Keratinocyte (primary cell): ENCODE results near the gene KCTD2. TPM values are rescaled to one million over a fixed set of nuclear protein-coding genes. Genes with fewer than 3 reads are reported as not detected.
"Not testable (repeated sequence)": the region's sequence is repeated elsewhere in the genome, so short reads cannot be mapped to it uniquely, and the experiment has no call there.

Experiments used
- DNase-seq: peaks from one replicate; pipeline ENCODE4 v3.0.0-alpha.2; 2011; ENCODE audit warnings: low read depth, missing footprints, low spot score
- FAIRE-seq: peaks from 2 replicates; lab custom pipeline; 2011; peaks lifted over from hg19 to GRCh38; lab: Jason Lieb, UNC
- H2AFZ ChIP-seq: 2 replicates; pipeline ENCODE4 v1.6.0; 2012; ENCODE audit warnings: low read length, control low read depth, inconsistent platforms; ENCODE audit not compliant: control insufficient read depth
- H3K27ac ChIP-seq: 2 replicates; pipeline ENCODE4 v1.5.1; 2011; ENCODE audit warnings: low read length; ENCODE audit not compliant: control insufficient read depth, insufficient read depth
- H3K27me3 ChIP-seq: 3 replicates; pipeline ENCODE4 v1.6.0; 2011; ENCODE audit warnings: low read length; ENCODE audit not compliant: control insufficient read depth, insufficient read depth; ENCODE audit errors: extremely low read depth
- H3K36me3 ChIP-seq, 2 experiments: 2 replicates in 1 of 2; 3 replicates in 1 of 2; pipeline ENCODE4 v1.5.1; 2011; ENCODE audit warnings: low read length in 2 of 2, mild to moderate bottlenecking in 1 of 2; ENCODE audit not compliant: control insufficient read depth in 2 of 2, insufficient read depth in 2 of 2; ENCODE audit errors: extremely low read depth in 1 of 2
- H3K4me1 ChIP-seq: 3 replicates; pipeline ENCODE4 v1.5.1; 2011; ENCODE audit warnings: low read length; ENCODE audit not compliant: control insufficient read depth, insufficient read depth; ENCODE audit errors: extremely low read depth
- H3K4me2 ChIP-seq: 3 replicates; pipeline ENCODE4 v1.6.0; 2011; ENCODE audit warnings: low read depth, low read length; ENCODE audit not compliant: control insufficient read depth, insufficient read depth; ENCODE audit errors: extremely low read depth
- H3K4me3 ChIP-seq, 3 experiments: fragments of 200-600 bp in 1 of 3; sonication (generic) in 1 of 3; 2 replicates in 2 of 3; 3 replicates in 1 of 3; pipeline ENCODE4 v1.5.1; 2011 to 2016; ENCODE audit warnings: low read length in 3 of 3, mild to moderate bottlenecking in 3 of 3, control low read depth in 2 of 3, inconsistent platforms in 1 of 3, low read depth in 1 of 3, mixed read lengths in 1 of 3, mixed run types in 1 of 3, moderate library complexity in 1 of 3; ENCODE audit not compliant: control insufficient read depth in 2 of 3, insufficient read depth in 2 of 3; ENCODE audit errors: extremely low read depth in 1 of 3
- H3K79me2 ChIP-seq: 2 replicates; pipeline ENCODE4 v1.6.0; 2012; ENCODE audit warnings: low read length; ENCODE audit not compliant: control insufficient read depth, insufficient read depth
- H3K9ac ChIP-seq: 3 replicates; pipeline ENCODE4 v1.6.0; 2011; ENCODE audit warnings: low read length; ENCODE audit not compliant: control insufficient read depth, insufficient read depth; ENCODE audit errors: extremely low read depth
- H3K9me1 ChIP-seq: 3 replicates; pipeline ENCODE4 v1.6.0; 2011; ENCODE audit warnings: low read length; ENCODE audit not compliant: control insufficient read depth, insufficient read depth; ENCODE audit errors: extremely low read depth
- H3K9me3 ChIP-seq: 2 replicates; pipeline ENCODE4 v1.5.1; 2012; ENCODE audit warnings: low read depth, low read length; ENCODE audit not compliant: control insufficient read depth
- H4K20me1 ChIP-seq: 3 replicates; pipeline ENCODE4 v1.6.0; 2011; ENCODE audit warnings: low read length; ENCODE audit not compliant: control insufficient read depth, insufficient read depth; ENCODE audit errors: extremely low read depth
- EZH2 ChIP-seq: IDR thresholded peaks from one replicate; pipeline ENCODE4 v1.6.1; 2012; ENCODE audit warnings: inconsistent platforms, mild to moderate bottlenecking, low read length, moderate library complexity
- dilution Hi-C: fragments of 300-500 bp; cut with MboI; formaldehyde crosslinking; loops from one replicate; pipeline ENCODE4 v1.7.0; 2020; ENCODE audit warnings: low sequenced_read_pairs; ENCODE audit not compliant: extremely low pct_ligation_motif_present
- polyA plus RNA-seq, 5 experiments: library from polyadenylated mRNA; depleted of rRNA in 3 of 5; stranded (reverse) in 3 of 5; stranded (forward) in 1 of 5; unstranded in 1 of 5; fragments of >200 nt; gene quantifications; 1 replicate in 1 of 5; 2 replicates in 3 of 5; 3 replicates in 1 of 5; pipeline versions ENCODE4 v1.2.1 to v1.2.3, GENCODE V29; 2011 to 2012; ENCODE audit warnings: missing spikeins in 2 of 5, low read depth in 1 of 5, low replicate concordance in 1 of 5
- TF ChIP-seq, protein P1 (sequence below), 3 experiments: IDR thresholded peaks in 1 of 3; conservative IDR thresholded peaks in 1 of 3; optimal IDR thresholded peaks in 1 of 3; 2 replicates in 2 of 3; 3 replicates in 1 of 3; pipeline versions ENCODE3 to v1.5.1; 2011; ENCODE audit warnings: low read length in 3 of 3, mild to moderate bottlenecking in 3 of 3, moderate library complexity in 2 of 3, control low read depth in 1 of 3, inconsistent platforms in 1 of 3; ENCODE audit not compliant: insufficient read depth in 2 of 3; ENCODE audit errors: extremely low read depth in 1 of 3

The KCTD2 gene
- polyA plus RNA-seq, 1 donor (not counting 4 experiments of a cell fraction or from before 2014, with no cell fraction given): 20.7 TPM

DNA sequence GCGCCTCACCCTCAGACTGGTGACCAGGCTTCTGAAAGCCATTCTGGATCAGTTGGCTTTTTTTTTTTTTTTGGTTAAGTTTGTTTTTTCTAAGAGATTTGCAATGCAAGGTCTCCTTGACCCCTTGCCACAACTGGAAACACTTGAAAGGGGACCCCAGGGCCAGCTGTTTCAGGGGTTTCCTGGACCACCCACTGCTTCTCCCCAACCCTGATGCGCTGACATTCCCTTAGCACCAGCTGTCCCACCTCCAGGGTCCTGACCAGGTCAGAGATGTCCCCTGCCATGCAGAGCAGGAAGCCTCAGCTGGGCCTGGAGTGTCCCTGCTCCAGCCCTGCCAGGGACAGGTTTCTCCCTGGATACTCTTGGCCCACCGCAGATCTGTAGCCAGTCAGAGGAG is 42.7 kb upstream of the KCTD2 start:
- no peaks in the 10 kb centered on the region for H3K9me1 ChIP-seq
- H4K20me1 ChIP-seq: no peaks in the 10 kb centered on the region
- H3K79me2 ChIP-seq: no peaks in the 10 kb centered on the region
- no peaks in the 10 kb centered on the region for H3K4me1 ChIP-seq
- H3K27me3 ChIP-seq: no peaks in the 10 kb centered on the region
- dilution Hi-C loops: no loop called here
- no peak overlapping the region for H3K4me2 ChIP-seq
- H3K9me3 ChIP-seq: no peaks in the 10 kb centered on the region
- H2AFZ ChIP-seq: no peak overlapping the region
- no peak overlapping the region for H3K27ac ChIP-seq
- no peak overlapping the region for H3K4me3 ChIP-seq
- no peak overlapping the region for H3K9ac ChIP-seq
- peaks cover under 1 to 32% of the 10 kb centered on the region in 2 experiments for H3K36me3 ChIP-seq
- FAIRE-seq (no peak), DNase-seq (no peak)
- TF ChIP-seq EZH2: no peak
- TF ChIP-seq, protein P1, sequence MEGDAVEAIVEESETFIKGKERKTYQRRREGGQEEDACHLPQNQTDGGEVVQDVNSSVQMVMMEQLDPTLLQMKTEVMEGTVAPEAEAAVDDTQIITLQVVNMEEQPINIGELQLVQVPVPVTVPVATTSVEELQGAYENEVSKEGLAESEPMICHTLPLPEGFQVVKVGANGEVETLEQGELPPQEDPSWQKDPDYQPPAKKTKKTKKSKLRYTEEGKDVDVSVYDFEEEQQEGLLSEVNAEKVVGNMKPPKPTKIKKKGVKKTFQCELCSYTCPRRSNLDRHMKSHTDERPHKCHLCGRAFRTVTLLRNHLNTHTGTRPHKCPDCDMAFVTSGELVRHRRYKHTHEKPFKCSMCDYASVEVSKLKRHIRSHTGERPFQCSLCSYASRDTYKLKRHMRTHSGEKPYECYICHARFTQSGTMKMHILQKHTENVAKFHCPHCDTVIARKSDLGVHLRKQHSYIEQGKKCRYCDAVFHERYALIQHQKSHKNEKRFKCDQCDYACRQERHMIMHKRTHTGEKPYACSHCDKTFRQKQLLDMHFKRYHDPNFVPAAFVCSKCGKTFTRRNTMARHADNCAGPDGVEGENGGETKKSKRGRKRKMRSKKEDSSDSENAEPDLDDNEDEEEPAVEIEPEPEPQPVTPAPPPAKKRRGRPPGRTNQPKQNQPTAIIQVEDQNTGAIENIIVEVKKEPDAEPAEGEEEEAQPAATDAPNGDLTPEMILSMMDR (optimal IDR thresholded peaks at IDR 0.05 in 1 of 3, IDR thresholded peaks at IDR 0.05 in 1 of 3, conservative IDR thresholded peaks at IDR 0.05 in 1 of 3; ENCODE audit: extremely low read depth in 1 of 3, insufficient read depth in 2 of 3, low read length in 3 of 3): no peak

DNA sequence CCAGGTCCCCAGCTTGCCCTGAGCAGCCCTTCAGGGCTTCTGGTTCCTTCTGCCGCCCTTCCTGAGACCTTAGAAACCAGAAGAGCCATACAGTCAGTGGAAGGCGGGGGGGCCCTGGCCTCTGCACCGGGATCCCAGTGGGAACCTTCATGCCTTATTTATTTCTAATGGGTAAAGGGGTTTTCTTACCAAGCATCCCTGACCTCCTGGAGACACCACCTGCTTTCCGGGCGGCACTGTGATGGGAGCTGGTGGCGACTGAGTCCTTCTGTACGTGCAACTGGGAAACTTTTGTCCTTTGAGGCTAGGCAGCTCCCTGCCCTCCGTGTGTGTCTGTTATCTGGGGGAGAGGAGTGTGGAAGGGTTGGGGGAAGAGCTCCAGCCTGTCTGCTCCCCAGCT is 41.7 kb upstream of the KCTD2 start:
- dilution Hi-C loops: no loop called here
- Histone ChIP-seq H3K79me2 (no peaks in the 10 kb centered on the region), H2AFZ (no peak overlapping the region), H3K9me1 (no peaks in the 10 kb centered on the region), H3K9me3 (no peaks in the 10 kb centered on the region), H3K9ac (no peak overlapping the region), H3K4me1 (no peaks in the 10 kb centered on the region), H4K20me1 (no peaks in the 10 kb centered on the region), H3K27me3 (no peaks in the 10 kb centered on the region), H3K36me3 (peaks cover 0 to 27% of the 10 kb centered on the region in 2 experiments), H3K4me3 (no peak overlapping the region), H3K27ac (no peak overlapping the region), H3K4me2 (no peak overlapping the region)
- FAIRE-seq (no peak), DNase-seq (no peak)
- no peak for TF ChIP-seq EZH2
- TF ChIP-seq, protein P1 (optimal IDR thresholded peaks at IDR 0.05 in 1 of 3, IDR thresholded peaks at IDR 0.05 in 1 of 3, conservative IDR thresholded peaks at IDR 0.05 in 1 of 3; ENCODE audit: extremely low read depth in 1 of 3, insufficient read depth in 2 of 3, low read length in 3 of 3): no peak

DNA sequence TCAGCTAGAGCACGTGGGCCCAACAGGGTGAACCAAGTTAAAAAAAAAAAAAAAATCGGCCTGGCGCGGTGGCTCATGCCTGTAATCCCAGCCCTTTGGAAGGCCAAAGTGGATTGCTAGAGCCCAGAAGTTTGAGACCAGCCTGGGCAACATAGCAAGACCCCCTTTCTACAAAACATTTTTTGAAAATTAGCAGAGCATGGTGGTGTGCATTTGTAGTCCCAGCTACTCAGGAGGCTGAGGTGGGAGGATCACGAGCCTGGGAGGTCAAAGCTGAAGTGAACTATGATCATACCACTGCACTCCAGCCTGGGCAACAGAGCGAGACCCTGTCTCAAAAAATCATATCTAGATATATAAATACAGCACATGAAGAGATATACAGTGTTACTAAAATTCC is 40.9 kb upstream of the KCTD2 start:
- H3K4me1 ChIP-seq, DNase-seq, dilution Hi-C loops, H3K27ac ChIP-seq, H4K20me1 ChIP-seq, H3K9me1 ChIP-seq, FAIRE-seq, H3K4me2 ChIP-seq, H3K79me2 ChIP-seq, H2AFZ ChIP-seq, H3K9ac ChIP-seq, H3K4me3 ChIP-seq, H3K9me3 ChIP-seq, H3K27me3 ChIP-seq: not testable (repeated sequence)
- peaks cover 0 to 27% of the 10 kb centered on the region in 2 experiments for H3K36me3 ChIP-seq
